Esophagus muscularis mucosa (tissue), 4 donors: ENCODE measurements around the gene NT5M. TPM values are rescaled to one million over a fixed set of nuclear protein-coding genes. Genes with fewer than 3 reads are reported as not detected.
"Not testable (repeated sequence)": the region's sequence is repeated elsewhere in the genome, so short reads cannot be mapped to it uniquely, and the experiment has no call there.

Experiments
- DNase-seq: peaks from one replicate; pipeline ENCODE4 v3.0.0-alpha.2; 2017; ENCODE audit errors: extremely low spot score
- H3K27ac ChIP-seq, 4 donors: fragments of 200-600 bp; sonication (generic); replicated peaks in 1 of 4; 1 replicate in 3 of 4; 2 replicates in 1 of 4; pipeline ENCODE4 v1.5.1; 2016 to 2019; ENCODE audit warnings: mild to moderate bottlenecking in 1 of 4
- H3K27me3 ChIP-seq, 4 donors: fragments of 200-600 bp; sonication (generic); one replicate each; pipeline versions ENCODE4 v1.5.1 to v1.6.0; 2016 to 2019
- H3K36me3 ChIP-seq, 4 donors: fragments of 200-600 bp; sonication (generic); one replicate each; pipeline ENCODE4 v1.5.1; 2016 to 2019
- H3K4me1 ChIP-seq, 4 donors: fragments of 200-600 bp; sonication (generic); one replicate each; pipeline ENCODE4 v1.5.1; 2016 to 2019
- H3K4me3 ChIP-seq, 4 donors: fragments of 200-600 bp; sonication (generic); 1 replicate in 2 of 4; 2 replicates in 2 of 4; pipeline ENCODE4 v1.5.1; 2016 to 2019; ENCODE audit warnings: mild to moderate bottlenecking in 4 of 4, moderate library complexity in 1 of 4
- H3K9me3 ChIP-seq, 4 donors: fragments of 200-600 bp; sonication (generic); 1 replicate in 3 of 4; 2 replicates in 1 of 4; pipeline ENCODE4 v1.5.1; 2016 to 2019
- CTCF ChIP-seq, 3 experiments: fragments of 200-600 bp in 2 of 3; fragments of 450-650 bp in 1 of 3; sonication (generic) in 2 of 3; IDR thresholded peaks; one replicate each; pipeline ENCODE4 v1.5.1; 2017 to 2019; ENCODE audit warnings: antibody characterized with exemption in 3 of 3, mild to moderate bottlenecking in 2 of 3, moderate library complexity in 1 of 3
- EP300 ChIP-seq: sonication (generic); formaldehyde crosslinking; IDR thresholded peaks from one replicate; pipeline ENCODE4 v1.6.1; 2017; ENCODE audit warnings: antibody characterized with exemption
- POLR2A ChIP-seq: fragments of 450-650 bp; IDR thresholded peaks from one replicate; pipeline ENCODE4 v1.6.1; 2017; ENCODE audit warnings: antibody characterized with exemption, moderate library complexity, mild to moderate bottlenecking, low read depth
- POLR2AphosphoS5 ChIP-seq, 2 donors: sonication (generic); formaldehyde crosslinking; IDR thresholded peaks; one replicate each; pipeline ENCODE4 v1.6.1; 2017; ENCODE audit warnings: antibody characterized with exemption in 2 of 2
- WGBS: methylation state at CpG from one replicate; pipeline ENCODE4 v1.1.5; 2018; 5-methylcytosine and 5-hydroxymethylcytosine counted together
- intact Hi-C: fragments of 100-400 bp; cut with DNase I; formaldehyde crosslinking; loops from one replicate; pipeline ENCODE4 v1.15.1; 2023
- total RNA-seq, 4 donors: library from RNA; depleted of rRNA; stranded (reverse); fragments of >200 nt; gene quantifications; one replicate each; pipeline versions ENCODE4 v1.1.0 to v1.2.1, GENCODE V29; 2016

Gene NT5M
- total RNA-seq, 4 donors from 2014 or later, result 4.3 to 11.5 (median 7.0) TPM

- Histone ChIP-seq H3K27ac (no peak overlapping the region), H3K36me3 (peaks cover 28 to 50% (median 45%) of the 10 kb centered on the region in 4 donors), H3K27me3 (no peaks in the 10 kb centered on the region), H3K9me3 (no peaks in the 10 kb centered on the region), H3K4me3 (no peak overlapping the region), H3K4me1 (peaks cover 19 to 47% (median 40%) of the 10 kb centered on the region in 4 donors)
- DNase-seq, result no peak
- intact Hi-C loops, result no loop called here
- TF ChIP-seq POLR2AphosphoS5 (IDR thresholded peaks at IDR 0.05) (no peak), POLR2A (no peak), CTCF (IDR thresholded peaks at IDR 0.05) (no peak), EP300 (no peak)
- WGBS, result 74% methylated on average over 6 of the region's 6 CpGs
Measured at GRCh38 chr17:17275971-17276370, 27.2 kb upstream of the NT5M start.

GRCh38 chr17:17277431-17277830 is 25.7 kb upstream of the NT5M start:
- WGBS, result 92% methylated on average over 5 of the region's 5 CpGs
- H3K36me3 ChIP-seq, result peaks cover 19 to 37% (median 35%) of the 10 kb centered on the region in 4 donors
- H3K27me3 ChIP-seq, intact Hi-C loops, DNase-seq, H3K9me3 ChIP-seq, H3K4me3 ChIP-seq, H3K27ac ChIP-seq: not testable (repeated sequence)
- peaks cover 19 to 47% (median 46%) of the 10 kb centered on the region in 4 donors for H3K4me1 ChIP-seq

- Histone ChIP-seq H3K36me3 (peaks cover 8 to 18% (median 17%) of the 10 kb centered on the region in 4 donors), H3K4me1 (peaks cover 19 to 47% (median 46%) of the 10 kb centered on the region in 4 donors), H3K4me3 (peak overlapping the region; percentile 66 to 99 (median 82)), H3K27ac (peak overlapping the region in 3 of 4 donors; percentile 13 to 100 (median 91)), H3K9me3 (no peaks in the 10 kb centered on the region), H3K27me3 (no peaks in the 10 kb centered on the region)
- no peak for DNase-seq
- TF ChIP-seq EP300, result no peak
- no peak for TF ChIP-seq POLR2A
- TF ChIP-seq CTCF (IDR thresholded peaks at IDR 0.05), result no peak
- TF ChIP-seq POLR2AphosphoS5 (IDR thresholded peaks at IDR 0.05), result no peak
- WGBS, result 74% methylated on average over 4 of the region's 4 CpGs
- intact Hi-C loops, result no loop called here
Measured at GRCh38 chr17:17279316-17279715, 23.9 kb upstream of the NT5M start.

GRCh38 chr17:17280613-17281549 is 22.3 kb upstream of the NT5M start, which contains the start of gene COPS3:
TSS of gene COPS3 (minus strand) at chr17:17281246. CDS start at chr17:17281186, 60 bp downstream.
- Histone ChIP-seq H3K4me1 (peaks cover 19 to 46% (median 44%) of the 10 kb centered on the region in 4 donors), H3K9me3 (no peaks in the 10 kb centered on the region), H3K27me3 (no peaks in the 10 kb centered on the region), H3K27ac (peak within 1 kb of the TSS; percentile 91 to 100 (median 98)), H3K4me3 (peak within 1 kb of the TSS; percentile 66 to 99 (median 82)), H3K36me3 (peaks cover 0 to 3% (median 1%) of the 10 kb centered on the region in 4 donors)
- intact Hi-C loops, result loop anchor here (2.0 kb wide), 1 partner anchor 22 kb away; the partner anchor contains the start of gene NT5M
- peak; percentile 99 for DNase-seq
- under 1% methylated on average over 38 of the region's 80 CpGs for WGBS
- TF ChIP-seq POLR2A (peak; percentile 61), POLR2AphosphoS5 (IDR thresholded peaks at IDR 0.05) (peak; percentile 87 to 93), EP300 (no peak), CTCF (IDR thresholded peaks at IDR 0.05) (no peak)

GRCh38 chr17:17285951-17286350 is 17.2 kb upstream of the NT5M start:
- WGBS, result 90% methylated on average over 5 of the region's 5 CpGs
- Histone ChIP-seq H3K27me3 (no peaks in the 10 kb centered on the region), H3K36me3 (no peaks in the 10 kb centered on the region), H3K4me1 (peaks cover 0 to 6% (median 2%) of the 10 kb centered on the region in 4 donors), H3K4me3 (no peak overlapping the region), H3K9me3 (no peaks in the 10 kb centered on the region), H3K27ac (no peak overlapping the region)
- intact Hi-C loops, result no loop called here
- DNase-seq, result no peak
- TF ChIP-seq POLR2A (no peak), CTCF (IDR thresholded peaks at IDR 0.05) (no peak), EP300 (no peak), POLR2AphosphoS5 (IDR thresholded peaks at IDR 0.05) (no peak)
